GM19468 (cell line): ENCODE measurements around the gene SDCBP2.

ENCODE experiments used
- ATAC-seq: cut with Tn5 transposase; IDR thresholded peaks from one replicate; pipeline ENCODE4 v1.9.1; 2021; ENCODE audit warnings: mild to moderate bottlenecking, moderate library complexity, moderate number of reproducible peaks; ENCODE audit not compliant: unreplicated experiment; ENCODE audit errors: extremely low read depth

Gene SDCBP2

DNA sequence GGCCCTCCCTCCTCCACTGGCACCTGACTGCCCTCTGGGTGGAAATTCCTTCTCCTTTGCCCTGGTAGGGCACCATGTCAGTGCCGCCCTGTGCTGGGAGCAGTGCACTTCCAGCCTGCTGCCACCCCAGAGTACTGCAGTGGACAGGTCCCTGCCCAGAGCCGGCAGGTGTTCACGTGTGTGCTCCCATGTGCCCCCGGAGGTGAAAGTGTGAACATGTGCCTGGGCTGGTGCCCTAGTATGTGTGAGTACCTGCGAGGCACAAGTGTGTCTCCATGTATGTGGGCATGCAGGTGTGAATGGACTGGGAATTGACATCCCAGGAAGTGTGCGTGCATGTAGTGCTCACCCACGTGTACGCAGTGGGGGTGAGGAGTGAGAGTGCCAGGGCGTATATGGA lies 29.4 kb downstream of the SDCBP2 start:
- no peak for ATAC-seq

DNA sequence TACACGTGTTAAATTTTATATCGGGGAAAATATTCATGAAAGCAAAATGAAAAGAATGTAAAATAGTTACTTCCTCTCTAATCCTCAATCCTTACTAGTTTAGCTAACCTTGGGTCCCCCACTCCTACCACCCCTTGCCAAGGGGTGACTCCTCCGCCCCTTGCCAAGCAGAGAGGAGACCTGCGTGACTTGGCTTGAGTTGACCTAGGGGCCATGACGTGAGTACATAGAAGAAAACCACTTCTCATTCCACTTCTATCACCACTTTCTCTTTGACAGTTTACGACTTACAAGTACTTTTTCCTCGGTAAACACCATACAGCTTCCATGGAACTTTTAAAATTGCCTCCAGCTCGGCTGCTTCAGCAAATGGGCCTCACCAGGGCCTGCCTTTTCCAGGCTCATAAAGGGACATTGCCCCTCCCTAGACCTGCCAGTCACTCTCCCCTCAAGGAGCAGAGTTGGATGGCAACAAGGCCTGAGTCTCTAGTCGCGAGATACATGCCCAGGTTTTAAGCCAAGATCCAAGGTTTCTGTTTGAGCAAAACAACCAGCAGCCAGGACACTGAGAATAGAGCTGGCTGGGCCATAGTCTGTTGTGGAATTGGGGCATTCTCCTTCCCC lies 29.9 kb downstream of the SDCBP2 start:
- ATAC-seq: no peak

DNA sequence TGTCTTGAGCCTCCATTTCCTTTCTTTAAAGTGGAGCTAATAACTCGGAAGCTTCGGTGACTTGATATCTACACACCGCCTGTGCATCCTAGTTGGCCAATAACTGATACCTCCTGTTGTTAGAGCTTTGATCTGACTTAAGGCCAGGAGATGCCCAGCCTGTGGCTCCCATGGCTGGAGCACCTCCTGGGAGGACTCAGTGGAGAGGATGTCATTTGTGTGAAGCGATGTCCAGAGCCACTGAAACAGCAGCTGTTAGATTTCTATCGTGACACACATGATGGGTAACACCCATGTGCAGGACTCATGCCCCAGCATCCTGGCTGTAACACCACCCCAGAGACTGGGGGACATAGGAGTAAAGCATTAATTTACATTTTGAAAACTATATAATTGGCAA lies 30.8 kb downstream of the SDCBP2 start:
- no peak for ATAC-seq

DNA sequence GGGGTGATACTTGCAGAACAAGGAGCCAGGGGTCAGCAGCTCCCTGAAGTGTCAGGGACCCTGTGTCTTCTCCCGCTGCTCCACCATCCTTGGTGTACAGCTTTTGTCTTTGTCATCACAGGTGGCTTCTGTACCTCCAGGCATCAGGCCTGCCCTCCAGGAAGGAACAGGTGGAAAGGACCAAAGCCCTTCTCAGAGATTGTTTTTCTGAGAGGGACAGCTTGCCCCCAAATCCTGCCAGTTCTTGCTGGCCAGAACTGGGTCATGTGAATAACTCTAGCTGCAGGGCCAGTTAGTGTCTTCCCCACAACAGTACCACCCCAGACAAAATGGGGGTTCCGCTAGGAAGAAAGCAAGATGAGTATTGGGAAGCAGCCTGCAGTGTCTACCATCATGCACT lies 31.5 kb downstream of the SDCBP2 start:
- no peak for ATAC-seq

DNA sequence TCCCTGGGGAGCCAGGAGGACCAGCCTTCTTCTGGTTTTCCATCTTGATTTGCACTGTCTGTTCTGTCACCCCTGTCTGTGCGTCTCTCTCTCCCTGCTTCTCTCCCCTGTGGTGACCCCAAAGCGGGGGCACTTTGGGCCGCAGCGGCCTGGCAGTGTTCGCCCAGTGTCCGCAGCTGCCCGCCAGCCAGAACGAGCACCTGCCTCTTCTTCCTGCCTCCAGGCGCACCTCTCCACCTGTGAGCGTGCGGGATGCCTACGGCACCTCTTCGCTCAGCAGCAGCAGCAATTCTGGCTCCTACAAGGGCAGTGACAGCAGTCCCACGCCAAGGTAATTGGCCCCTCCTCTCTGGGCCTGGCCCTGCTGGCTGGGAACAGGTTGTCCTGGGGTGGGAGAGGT lies 32.0 kb downstream of the SDCBP2 start:
- no peak for ATAC-seq

DNA sequence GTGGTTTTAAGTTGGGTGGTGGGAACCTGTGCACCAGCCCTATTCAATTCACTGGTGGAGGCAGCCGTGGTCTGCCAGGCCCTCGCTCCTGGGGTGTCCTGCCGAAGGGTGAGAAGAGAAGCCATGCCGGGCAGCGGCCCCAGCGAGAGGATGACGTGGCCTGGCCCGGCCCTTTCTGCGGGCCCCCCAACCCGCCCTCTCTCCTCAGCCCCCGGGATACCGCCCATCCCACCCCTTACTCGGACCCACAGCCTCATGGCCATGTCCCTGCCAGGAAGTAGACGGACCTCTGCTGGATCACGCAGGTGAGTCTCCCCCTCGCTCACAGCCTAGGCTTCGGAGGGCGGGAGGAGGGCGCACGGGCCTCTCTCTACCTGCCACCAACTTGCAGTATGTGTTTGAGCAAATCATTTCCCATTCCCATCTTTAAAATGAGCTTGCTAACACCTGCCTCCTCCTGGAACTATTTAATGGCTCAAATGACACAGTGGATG lies 32.8 kb downstream of the SDCBP2 start:
- ATAC-seq: no peak

DNA sequence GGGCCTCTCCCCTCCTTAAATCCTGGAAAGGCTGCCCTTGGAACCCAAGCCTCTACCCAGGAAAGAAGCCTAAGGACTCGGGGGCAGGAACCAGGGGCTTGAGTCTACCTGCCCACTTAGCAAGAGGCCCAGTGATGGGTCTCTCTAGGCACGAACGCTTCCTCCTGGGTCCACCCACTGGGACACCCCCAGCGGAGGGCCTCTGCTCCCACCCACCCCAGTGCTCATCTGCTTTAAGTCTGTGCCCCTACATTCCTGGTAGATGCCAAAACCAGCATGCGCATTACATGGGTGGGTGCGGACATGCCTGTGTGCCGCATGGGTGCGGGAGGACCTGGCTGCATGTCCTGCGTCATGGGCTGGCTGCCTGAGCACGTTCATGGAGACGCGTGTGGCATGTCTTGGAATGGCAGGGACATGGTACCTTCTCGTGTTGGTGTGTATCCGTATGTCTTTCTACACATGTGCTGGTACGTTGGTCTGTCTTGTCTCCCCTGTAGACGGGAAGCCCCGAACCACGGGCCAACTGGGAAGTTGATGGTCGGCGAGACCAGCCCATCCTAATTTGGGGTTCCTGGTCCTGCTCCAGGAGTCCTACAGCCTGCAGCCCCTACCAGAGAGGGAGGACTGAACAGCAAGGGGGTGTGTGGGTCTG lies 33.5 kb downstream of the SDCBP2 start:
- no peak for ATAC-seq

DNA sequence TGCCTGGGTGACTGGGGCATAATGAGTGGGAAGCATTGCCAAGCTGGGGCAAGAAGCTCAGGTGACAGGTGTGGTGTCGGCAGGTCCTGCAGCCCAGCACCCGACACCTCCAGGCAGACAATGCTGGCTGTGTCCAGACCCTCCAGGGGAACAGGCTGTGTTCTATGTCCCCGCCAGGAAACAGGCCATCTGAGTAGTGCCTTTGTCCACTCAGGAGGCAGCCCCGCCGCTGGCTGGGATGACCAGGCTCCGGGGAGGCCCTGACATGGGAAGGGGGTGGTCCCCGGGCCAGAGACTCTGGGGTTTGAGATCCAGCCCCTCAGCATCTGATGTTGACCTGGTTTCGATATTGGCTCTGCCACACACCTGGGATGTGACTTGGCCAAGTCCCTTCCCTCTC lies 34.4 kb downstream of the SDCBP2 start:
- ATAC-seq: no peak

DNA sequence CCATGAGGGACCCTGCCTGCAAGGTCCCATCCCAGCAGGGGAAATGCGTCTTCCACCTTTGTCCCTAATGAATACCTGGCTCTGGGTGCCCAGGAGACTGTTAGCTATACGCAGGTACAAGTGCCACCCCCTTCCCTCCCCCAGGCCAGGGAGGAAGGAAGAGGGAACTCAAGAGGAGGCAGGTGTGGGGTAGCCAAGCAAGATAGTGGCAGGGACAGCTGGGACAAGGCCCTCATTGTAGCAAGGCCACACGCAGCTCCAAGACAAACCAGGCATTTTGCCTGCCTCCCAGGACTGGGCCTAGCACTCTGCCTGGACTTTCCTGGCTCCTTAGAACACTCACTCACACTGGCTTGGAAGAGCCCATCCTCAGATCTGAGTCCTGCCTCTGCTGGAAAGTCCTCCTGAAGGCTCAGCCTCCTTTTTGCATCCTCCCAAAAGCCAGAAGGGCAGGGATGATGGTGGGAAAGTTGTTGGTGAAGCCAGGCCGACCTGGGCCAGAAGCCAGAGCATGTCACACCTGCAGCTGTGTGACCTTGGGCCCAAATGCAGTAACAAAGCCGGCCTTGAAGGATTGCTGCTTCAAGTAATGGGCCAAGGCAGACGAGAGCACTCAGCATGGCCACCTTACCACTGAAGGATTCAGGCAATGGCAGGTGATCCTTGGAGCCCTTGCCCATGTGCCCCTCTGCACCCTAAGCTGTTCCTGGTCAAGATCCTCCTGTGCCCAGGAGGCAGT lies 35.1 kb downstream of the SDCBP2 start:
- ATAC-seq: no peak

DNA sequence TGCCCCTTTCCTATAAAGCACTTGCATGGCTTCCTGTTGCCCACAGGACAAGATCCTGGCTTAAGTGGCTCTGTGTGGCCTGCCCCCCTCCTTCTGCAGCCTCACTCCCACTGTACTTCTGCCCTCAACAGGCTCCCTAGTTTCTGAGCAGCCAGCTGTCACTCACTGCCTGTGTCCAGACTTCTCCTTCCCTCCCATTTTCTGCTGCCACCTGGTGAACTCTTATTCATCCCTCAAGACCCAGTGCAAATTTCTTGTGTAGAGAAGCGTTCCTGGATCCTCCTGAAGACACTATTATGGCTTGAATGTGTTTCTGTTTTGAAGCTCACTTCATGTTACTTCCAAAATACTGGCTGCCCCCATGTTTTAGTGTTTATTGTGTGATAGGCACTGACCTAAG lies 36.3 kb downstream of the SDCBP2 start:
- no peak for ATAC-seq

DNA sequence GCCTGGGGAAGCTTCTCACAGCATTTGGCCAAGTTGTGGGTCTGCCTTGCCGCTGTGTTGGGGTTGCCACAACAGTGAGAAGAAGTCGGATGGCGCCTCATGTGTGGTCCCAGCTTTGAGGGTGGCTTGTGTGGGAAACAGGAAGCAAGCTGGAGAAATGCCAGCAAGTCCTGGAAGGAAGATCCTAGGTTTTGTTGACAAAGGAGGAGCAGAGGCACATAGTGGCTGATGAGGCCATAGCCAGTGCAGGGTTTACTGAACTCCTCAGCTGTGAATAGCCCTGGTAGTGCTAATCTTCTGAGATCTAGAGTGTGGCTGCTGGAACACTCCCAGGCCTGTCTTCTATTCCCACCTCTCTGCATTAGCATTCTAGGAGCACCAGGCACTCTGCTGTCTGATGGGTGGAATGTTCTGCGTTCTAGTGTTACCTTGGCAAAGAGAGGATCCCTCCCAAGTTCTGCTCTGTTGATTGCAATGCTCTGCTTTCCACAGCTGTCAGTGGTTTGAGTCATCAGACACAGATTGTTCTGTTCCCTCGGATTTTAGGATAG lies 37.7 kb downstream of the SDCBP2 start:
- no peak for ATAC-seq

DNA sequence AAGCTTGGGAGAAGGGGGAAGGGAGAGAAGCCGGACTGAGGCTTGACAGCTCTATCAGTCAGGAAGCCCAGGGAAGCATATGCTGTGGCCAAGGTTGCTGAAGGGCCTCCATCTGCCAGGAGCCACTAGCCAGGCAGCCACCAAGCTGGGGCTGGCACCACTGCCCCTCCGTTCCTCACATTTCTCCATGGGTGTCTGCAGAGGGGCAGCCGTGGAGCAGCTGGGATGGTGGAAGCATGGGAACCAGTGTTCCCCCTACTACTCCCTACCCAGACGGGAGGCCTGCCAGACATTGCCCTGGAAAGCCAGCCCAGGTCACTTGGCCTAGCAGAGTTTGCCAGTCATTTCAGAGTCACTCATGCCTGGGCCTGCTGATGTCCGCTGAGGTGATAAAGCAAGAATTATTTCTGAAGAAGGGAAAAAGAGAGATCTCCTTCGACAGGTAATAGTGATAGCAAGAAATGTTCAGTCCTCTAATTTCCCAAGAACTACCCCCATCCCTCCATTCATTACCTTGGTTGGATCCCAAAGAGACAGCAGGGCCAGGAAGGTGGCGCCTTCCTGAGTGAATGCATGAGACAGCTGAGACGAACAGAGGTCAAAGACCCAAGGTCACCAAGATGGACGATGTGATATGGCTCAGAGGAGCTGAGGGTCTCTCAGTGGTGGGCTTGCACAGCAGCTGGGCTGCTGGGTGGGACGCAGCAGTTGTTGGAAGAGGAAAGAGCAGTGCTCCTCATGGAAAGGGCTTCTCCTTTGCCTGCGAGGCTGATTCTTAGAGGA lies 41.0 kb downstream of the SDCBP2 start:
- ATAC-seq: no peak

DNA sequence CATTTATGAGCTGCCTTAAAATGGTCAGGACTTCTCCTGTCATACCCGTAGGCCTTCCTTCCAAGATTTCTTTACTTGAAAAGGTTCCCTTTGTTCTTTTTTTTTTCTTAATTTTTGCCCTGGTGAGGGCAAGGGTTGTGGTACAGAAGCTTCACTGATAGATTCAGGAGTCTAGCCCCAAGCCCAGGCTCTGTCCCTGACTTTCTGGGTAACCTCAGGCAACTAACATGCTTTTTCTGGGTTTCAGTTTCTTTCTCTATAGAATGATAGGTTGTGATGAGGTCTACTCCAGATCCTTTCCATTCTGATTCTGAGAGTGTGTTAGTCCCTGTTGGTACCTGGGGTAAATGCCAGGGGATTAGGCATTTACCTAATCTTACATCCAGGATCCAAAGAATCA lies 41.6 kb downstream of the SDCBP2 start:
- no peak for ATAC-seq

DNA sequence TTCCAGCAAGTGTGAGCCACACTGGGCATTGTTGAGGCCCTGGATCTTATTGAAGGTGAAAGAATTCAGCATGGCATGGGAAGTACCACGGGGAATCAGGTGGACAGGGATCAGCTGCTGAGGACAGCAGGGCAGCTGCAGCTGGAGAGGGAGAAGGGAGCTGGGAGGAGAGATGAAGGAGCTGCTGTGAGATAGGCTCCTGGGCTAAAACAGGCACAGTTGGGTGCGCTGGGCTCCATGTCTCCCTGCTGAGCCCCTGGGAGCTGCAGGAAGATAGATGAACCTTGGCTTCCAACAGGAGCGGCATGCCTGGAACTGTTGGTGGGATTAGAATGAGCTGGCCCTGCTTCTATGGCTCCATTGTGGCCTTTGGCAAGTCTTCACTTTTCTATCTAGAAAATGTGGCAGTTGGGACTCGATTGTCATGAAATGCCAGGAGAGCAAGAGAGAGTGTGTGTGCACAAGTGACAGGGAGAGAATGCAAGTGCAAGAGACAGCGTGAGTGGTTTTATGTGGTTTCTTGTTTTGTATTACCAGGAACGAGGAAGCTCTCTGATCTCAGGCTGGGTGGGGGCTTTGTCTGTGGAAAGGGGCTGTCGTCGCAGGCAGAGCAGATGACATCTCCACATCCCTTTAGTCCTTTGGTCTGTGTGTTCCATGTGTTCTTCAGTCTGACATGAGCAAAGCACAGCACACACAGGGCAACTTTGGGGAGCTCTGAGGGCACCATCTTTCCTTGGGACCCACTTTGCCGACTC lies 42.5 kb downstream of the SDCBP2 start:
- no peak for ATAC-seq

DNA sequence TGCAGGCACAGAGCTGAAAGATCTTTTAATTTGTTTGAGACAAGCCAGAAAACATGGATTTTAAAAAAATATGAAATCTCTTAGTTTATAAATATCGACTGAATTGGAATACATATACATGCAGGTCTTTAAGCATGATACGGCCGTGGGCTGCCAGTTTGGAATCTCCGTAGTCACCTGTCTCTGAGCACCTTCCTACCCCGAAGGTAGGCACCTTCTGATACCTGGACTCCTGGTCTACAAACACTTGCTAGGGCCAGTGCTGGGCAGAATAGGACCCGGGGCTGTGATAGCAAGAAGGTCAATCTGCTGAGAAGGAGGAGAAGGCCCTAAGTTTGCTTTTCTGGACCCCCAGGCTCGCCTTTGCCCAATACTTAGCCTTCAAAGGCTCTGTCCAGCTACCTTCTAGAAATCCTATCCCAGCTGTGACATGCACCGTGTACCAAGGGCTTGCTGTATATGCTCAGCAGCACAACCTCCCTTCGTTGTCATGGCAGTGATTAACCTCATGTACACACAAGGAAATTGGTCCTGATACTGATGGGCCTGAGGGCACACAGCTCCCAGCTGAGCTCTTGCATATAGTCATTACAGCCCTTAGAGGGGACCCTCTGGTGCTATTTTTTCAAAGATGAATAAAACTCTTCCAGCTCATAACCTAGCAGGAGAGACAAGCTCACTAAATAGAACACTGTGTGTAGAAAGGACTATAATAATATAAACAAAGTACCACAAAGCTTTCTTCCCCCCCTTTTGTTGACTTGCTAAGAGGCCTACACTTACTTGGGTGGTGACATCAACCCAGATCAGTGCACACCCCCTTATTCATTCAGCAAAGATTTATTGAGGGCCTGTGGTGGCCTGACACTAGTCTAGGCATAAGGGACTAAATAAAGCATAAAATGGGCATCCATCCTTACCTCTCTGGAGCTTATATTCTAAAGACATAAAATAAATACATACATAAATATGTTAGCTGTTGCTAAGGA lies 45.1 kb downstream of the SDCBP2 start:
- no peak for ATAC-seq

DNA sequence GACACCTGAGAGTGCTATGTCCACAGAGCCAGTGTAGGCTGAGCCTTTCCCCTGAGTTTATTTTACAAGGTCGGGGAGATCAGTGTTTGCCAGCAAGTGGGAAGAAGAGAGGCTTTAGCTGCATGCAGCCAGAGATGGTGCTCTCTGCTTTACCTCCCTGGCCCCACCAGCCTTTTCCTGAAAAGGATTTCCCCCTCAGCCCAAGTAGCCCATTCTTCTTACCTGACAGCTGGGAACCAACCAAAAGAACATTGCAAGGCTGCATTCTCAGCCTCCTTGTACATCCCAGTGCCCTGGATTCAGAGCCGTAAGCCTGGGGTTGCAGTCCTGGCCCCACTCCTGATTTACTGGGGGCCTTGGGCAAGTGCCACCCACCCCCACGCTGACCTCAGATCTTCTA lies 46.0 kb downstream of the SDCBP2 start:
- ATAC-seq: no peak

DNA sequence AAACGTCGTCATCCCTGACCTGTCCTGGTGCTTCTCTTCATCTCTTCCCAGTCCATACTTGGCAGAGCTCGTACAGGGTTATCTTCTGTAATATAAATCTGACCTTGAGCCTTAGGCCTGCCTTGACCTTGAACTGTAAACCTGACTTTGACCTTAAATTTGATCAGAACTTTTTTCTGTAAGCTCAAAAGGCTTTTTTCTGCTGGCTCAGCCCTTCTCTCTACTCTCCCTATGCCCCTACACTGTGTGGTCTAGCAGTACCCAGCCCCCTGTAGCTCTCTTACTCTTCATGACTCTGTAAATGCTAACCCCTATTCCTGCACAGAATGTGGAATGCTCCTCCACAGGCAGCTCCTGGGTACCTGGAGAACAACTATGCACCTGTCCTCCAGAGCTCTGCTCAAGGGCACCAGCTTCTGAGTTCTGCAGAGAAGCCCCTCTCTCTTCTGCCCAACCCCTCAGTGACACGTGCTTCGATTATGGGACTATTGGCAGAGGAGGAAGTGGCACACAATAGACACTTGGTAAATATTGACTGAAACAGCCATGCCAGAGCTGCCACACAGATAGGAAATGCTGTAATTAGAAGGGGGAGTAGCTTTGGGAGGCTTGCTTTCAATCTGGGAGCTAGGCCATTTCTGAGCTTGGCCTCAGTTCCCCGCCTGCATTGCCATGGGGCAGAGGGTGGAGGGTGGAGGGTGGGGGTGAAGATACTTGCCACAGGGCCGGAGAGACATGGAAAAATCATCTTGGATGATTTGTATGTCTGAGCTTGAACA lies 47.5 kb downstream of the SDCBP2 start:
- no peak for ATAC-seq
